T-cell (primary cell): ENCODE results near the gene ARHGEF25. TPM values are rescaled to one million over a fixed set of nuclear protein-coding genes. Genes with fewer than 3 reads are reported as not detected.

Experiments used
- ATAC-seq, 4 experiments: fragments of 200-7000 bp in 3 of 4; fragments of 150-1000 bp in 1 of 4; cut with Tn5 transposase; replicated peaks in 1 of 4; 1 replicate in 3 of 4; 2 replicates in 1 of 4; pipeline ENCODE4 v1.10.0; 2021; ENCODE audit warnings: moderate library complexity in 3 of 4, mild to moderate bottlenecking in 2 of 4, moderate number of reproducible peaks in 1 of 4
- CTCF ChIA-PET, 2 donors: fragments of 300-600 bp; sonication (Branson Sonifier 250); formaldehyde crosslinking; loops; one replicate each; lab custom pipeline; 2022; ENCODE audit warnings: antibody characterized with exemption in 2 of 2; lab: Charles Lee
- POLR2A ChIA-PET, 2 donors: fragments of 300-600 bp; sonication (Branson Sonifier 250); formaldehyde crosslinking; loops; one replicate each; lab custom pipeline; 2022; ENCODE audit warnings: antibody characterized with exemption in 2 of 2; lab: Charles Lee
- DNase-seq, 35 experiments: peaks; one replicate each; pipeline versions ENCODE4 v3.0.0 to v3.0.0-alpha.2; 2013 to 2023
- H3K27ac ChIP-seq: one replicate; pipeline ENCODE4 v1.5.1; 2013; ENCODE audit warnings: low read length
- H3K27me3 ChIP-seq, 2 experiments: replicated peaks in 1 of 2; 1 replicate in 1 of 2; 2 replicates in 1 of 2; pipeline versions ENCODE4 v1.6.1 to v1.7.0; 2013; ENCODE audit warnings: low read length in 1 of 2, mixed read lengths in 1 of 2; ENCODE audit not compliant: control insufficient read depth in 2 of 2, insufficient read depth in 2 of 2; ENCODE audit errors: extremely low read depth in 1 of 2
- H3K36me3 ChIP-seq, 2 donors: 1 replicate in 1 of 2; 2 replicates in 1 of 2; pipeline versions ENCODE4 v1.6.1 to v1.7.0; 2013; ENCODE audit warnings: low read length in 1 of 2; ENCODE audit not compliant: control insufficient read depth in 2 of 2, insufficient read depth in 1 of 2; ENCODE audit errors: extremely low read depth in 1 of 2
- H3K4me1 ChIP-seq, 2 experiments: 1 replicate in 1 of 2; 2 replicates in 1 of 2; pipeline versions ENCODE4 v1.6.1 to v1.7.0; 2013; ENCODE audit warnings: low read length in 2 of 2, mixed read lengths in 1 of 2; ENCODE audit not compliant: insufficient read depth in 2 of 2, control insufficient read depth in 1 of 2; ENCODE audit errors: extremely low read depth in 1 of 2
- H3K4me3 ChIP-seq, 2 donors: 1 replicate in 1 of 2; 2 replicates in 1 of 2; pipeline versions ENCODE4 v1.5.1 to v1.7.0; 2013; ENCODE audit warnings: mild to moderate bottlenecking in 2 of 2, low read length in 1 of 2, moderate library complexity in 1 of 2; ENCODE audit not compliant: control insufficient read depth in 1 of 2; ENCODE audit errors: extremely low read depth in 1 of 2
- H3K9me3 ChIP-seq: 2 replicates; pipeline ENCODE4 v1.7.0; 2013
- H3K27ac Mint-ChIP-seq, 2 donors: one replicate each; pipeline ENCODE4 v1.8.0; 2020 to 2021; ENCODE audit warnings: mild to moderate bottlenecking in 2 of 2, mixed read lengths in 2 of 2
- H3K27me3 Mint-ChIP-seq, 2 donors: one replicate each; pipeline ENCODE4 v1.8.0; 2021 to 2022; ENCODE audit warnings: mixed read lengths in 2 of 2
- H3K36me3 Mint-ChIP-seq: one replicate; pipeline ENCODE4 v1.8.0; 2021; ENCODE audit warnings: mixed read lengths
- H3K4me1 Mint-ChIP-seq, 3 donors: one replicate each; pipeline ENCODE4 v1.8.0; 2020 to 2022; ENCODE audit warnings: mixed read lengths in 3 of 3, mild to moderate bottlenecking in 1 of 3
- H3K4me3 Mint-ChIP-seq, 3 donors: one replicate each; pipeline ENCODE4 v1.8.0; 2020 to 2022; ENCODE audit warnings: mild to moderate bottlenecking in 3 of 3, mixed read lengths in 3 of 3, moderate library complexity in 3 of 3
- H3K9me3 Mint-ChIP-seq, 3 donors: one replicate each; pipeline ENCODE4 v1.8.0; 2020 to 2022; ENCODE audit warnings: mixed read lengths in 3 of 3
- WGBS: methylation state at CpG from one replicate; pipeline ENCODE4 v1.1.5; 2013; ENCODE audit warnings: missing lambda C conversion rate; ENCODE audit not compliant: insufficient coverage; 5-methylcytosine and 5-hydroxymethylcytosine counted together
- total RNA-seq, 35 experiments: library from RNA in 6 of 35; stranded (reverse) in 6 of 35; fragments of 120-200 nt in 1 of 35; gene quantifications; one replicate each; pipeline versions ENCODE4 v1.2.1 to v1.2.4 and lab custom pipeline; 2013 to 2026

ARHGEF25 gene
- total RNA-seq, 5 donors from 2014 or later (not counting 1 experiment from before 2014, with no cell fraction given): 0.67 to 1.4 (median 0.84) TPM

DNA sequence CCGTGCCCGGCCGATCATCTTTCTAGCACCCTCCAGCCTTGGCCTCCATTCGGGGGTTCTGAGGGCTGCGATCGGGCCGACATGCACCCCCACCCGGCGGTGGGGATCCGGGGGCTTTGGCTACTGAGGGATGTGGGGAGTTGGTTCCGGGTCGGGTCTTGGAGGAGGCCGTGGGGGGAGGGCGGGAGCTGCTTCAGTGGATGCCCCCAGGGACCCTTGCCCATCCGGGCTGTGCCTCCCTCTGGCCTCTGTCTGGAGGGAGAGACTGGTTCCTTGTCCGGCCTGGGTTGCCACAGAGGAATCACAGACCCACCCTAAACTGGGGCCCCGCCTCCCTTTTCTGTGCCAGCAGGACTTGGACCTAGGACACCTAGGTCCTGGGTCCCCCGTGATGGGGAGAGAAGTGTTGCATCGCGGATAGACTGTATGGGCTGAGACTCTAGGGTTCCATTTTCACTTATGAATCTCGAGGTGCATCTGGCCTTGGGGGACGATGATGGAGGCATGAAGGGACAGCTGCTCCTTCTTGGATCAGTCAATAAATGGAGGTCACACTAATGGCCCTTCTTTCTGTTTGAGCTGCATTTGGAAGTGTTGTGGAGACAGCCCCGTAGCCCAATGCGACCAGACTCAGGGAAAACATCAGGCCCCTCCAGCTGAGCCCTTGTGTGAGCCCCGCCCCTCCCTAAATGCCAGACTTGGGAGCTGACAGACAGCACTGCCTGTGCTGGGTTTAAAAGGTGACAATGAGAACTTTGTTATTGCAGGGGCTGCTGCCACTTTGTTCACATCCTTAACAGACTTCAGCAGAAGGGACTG, 6.0 kb upstream of the ARHGEF25 start:
- Mint-ChIP-seq H3K4me3 (peak overlapping the region; percentile 79 to 82 (median 81)), H3K27me3 (peaks cover under 1% of the 10 kb centered on the region in 2 donors), H3K36me3 (peaks cover 17% of the 10 kb centered on the region), H3K4me1 (peaks cover 26 to 43% (median 34%) of the 10 kb centered on the region in 3 donors), H3K9me3 (no peaks in the 10 kb centered on the region), H3K27ac (peak overlapping the region; percentile 69 to 90)
- CTCF ChIA-PET: interaction anchor here (0.5 to 1.0 kb wide), 2 partner anchors 22 to 774 kb away, joined by 3 to 6 read pairs; no protein-coding TSS in a partner anchor
- peak in 2 of 35 experiments; percentile 6 to 21 for DNase-seq
- 43% methylated on average over 13 of the region's 25 CpGs for WGBS
- Histone ChIP-seq H3K27ac (peak overlapping the region; percentile 43), H3K4me1 (peaks cover 16 to 29% of the 10 kb centered on the region in 2 experiments), H3K36me3 (peaks cover 0 to 24% of the 10 kb centered on the region in 2 donors), H3K4me3 (peak overlapping the region; percentile 65 to 74), H3K9me3 (no peaks in the 10 kb centered on the region), H3K27me3 (peaks cover 0 to 5% of the 10 kb centered on the region in 2 experiments)
- peak; percentile 22 to 57 (median 52) for ATAC-seq
- POLR2A ChIA-PET: no interaction called here

DNA sequence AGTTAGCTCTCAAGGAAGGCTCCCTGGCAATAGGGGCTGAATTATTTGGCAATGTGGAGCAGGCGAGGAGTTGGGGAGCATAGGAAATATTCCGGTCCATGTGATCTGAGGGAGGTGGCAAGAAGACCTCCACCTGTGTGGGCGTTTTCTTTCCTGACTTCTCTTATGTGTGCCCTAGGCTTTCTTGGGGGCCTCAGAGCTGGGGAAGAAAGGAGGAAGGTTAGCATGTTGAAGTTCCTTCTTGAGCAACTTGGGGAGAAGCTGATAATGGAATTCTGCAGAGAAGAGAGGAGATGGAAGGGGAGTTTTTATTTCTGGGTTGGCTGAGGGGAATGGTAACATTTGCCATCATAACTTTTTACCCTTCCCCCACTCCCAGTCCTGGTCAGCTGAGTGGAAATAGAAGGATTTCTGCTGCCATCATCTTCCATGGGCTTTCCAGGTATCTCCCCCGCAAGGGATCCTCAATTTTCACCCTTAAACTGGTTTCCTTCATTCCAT, 5.4 kb upstream of the ARHGEF25 start:
- H3K4me3 Mint-ChIP-seq: peak overlapping the region; percentile 79 to 82 (median 81)
- DNase-seq (no peak), ATAC-seq (no peak)
- H3K27ac Mint-ChIP-seq: peak overlapping the region; percentile 9 to 90
- WGBS: 65% methylated on average over 2 of the region's 4 CpGs
- peaks cover 4 to 5% of the 10 kb centered on the region in 2 donors for H3K27me3 Mint-ChIP-seq
- Histone ChIP-seq H3K36me3 (peaks cover 0 to 17% of the 10 kb centered on the region in 2 donors), H3K9me3 (no peaks in the 10 kb centered on the region), H3K27me3 (peaks cover 0 to 12% of the 10 kb centered on the region in 2 experiments), H3K4me3 (no peak overlapping the region), H3K4me1 (peaks cover 16 to 36% of the 10 kb centered on the region in 2 experiments), H3K27ac (no peak overlapping the region)
- ChIA-PET CTCF (interaction anchor here in 1 of 2 donors (1.0 kb wide), 1 partner anchor 22 kb away, joined by 3 read pairs; no protein-coding TSS in a partner anchor), POLR2A (no interaction called here)
- peaks cover 33 to 50% (median 41%) of the 10 kb centered on the region in 3 donors for H3K4me1 Mint-ChIP-seq
- no peaks in the 10 kb centered on the region for H3K9me3 Mint-ChIP-seq
- peaks cover 15% of the 10 kb centered on the region for H3K36me3 Mint-ChIP-seq

DNA sequence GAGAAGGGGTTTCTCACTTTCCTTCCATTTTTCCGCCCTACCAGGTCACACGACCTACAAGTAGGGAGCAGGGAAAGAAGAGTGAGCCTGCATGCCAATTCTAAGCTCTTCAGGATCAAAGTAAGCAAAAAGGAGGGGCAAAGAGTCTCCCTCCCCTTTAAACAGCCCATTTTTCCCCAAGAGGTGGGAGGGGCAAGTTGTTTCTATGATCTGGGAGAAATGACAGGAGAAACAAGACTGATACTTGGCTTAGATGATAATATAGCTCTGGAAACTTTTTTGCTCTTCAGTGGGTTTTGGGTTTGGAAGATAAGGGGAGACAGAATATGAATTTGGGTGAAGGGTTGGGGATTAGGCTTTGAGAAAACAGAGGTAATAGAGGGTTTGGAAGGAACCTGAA, 4.8 kb upstream of the ARHGEF25 start:
- H3K27ac Mint-ChIP-seq: no peak overlapping the region

DNA sequence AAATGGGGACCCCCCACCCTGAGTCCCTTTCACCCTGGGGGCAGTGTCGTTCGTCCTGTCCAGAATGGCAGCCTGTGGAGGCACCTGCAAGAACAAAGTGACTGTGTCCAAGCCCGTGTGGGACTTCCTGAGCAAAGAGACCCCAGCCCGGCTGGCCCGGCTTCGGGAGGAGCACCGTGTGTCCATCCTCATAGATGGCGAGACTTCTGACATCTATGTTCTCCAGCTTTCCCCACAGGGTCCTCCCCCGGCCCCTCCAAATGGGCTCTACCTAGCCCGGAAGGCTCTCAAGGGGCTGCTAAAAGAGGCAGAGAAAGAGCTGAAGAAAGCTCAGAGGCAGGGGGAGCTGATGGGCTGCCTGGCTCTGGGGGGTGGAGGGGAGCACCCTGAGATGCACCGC, 4.4 kb upstream of the ARHGEF25 start:
- peaks cover 5% of the 10 kb centered on the region for H3K36me3 Mint-ChIP-seq
- H3K4me3 Mint-ChIP-seq: peak overlapping the region in 2 of 3 donors; percentile 28 to 45
- ATAC-seq: no peak
- no peak overlapping the region for H3K27ac Mint-ChIP-seq
- H3K9me3 Mint-ChIP-seq: no peaks in the 10 kb centered on the region
- CTCF ChIA-PET: interaction anchor here in 1 of 2 donors (0.5 kb wide), 1 partner anchor 152 kb away, joined by 4 read pairs; the partner anchor contains the start of gene INHBE
- POLR2A ChIA-PET: no interaction called here
- peaks cover 34 to 50% (median 42%) of the 10 kb centered on the region in 3 donors for H3K4me1 Mint-ChIP-seq
- H3K27ac ChIP-seq: no peak overlapping the region
- no peak overlapping the region for H3K4me3 ChIP-seq
- H3K4me1 ChIP-seq: peaks cover 18 to 44% of the 10 kb centered on the region in 2 experiments
- peaks cover 0 to 8% of the 10 kb centered on the region in 2 donors for H3K36me3 ChIP-seq
- peaks cover 4 to 5% of the 10 kb centered on the region in 2 donors for H3K27me3 Mint-ChIP-seq
- no peaks in the 10 kb centered on the region for H3K9me3 ChIP-seq
- no peak for DNase-seq
- WGBS: 92% methylated on average over 8 of the region's 11 CpGs
- peaks cover 0 to 19% of the 10 kb centered on the region in 2 experiments for H3K27me3 ChIP-seq

More for the DNA sequence above, 4.8 kb upstream of the ARHGEF25 start:
- Histone ChIP-seq H3K4me3 (no peak overlapping the region), H3K27ac (no peak overlapping the region), H3K9me3 (no peaks in the 10 kb centered on the region), H3K27me3 (peaks cover 0 to 16% of the 10 kb centered on the region in 2 experiments), H3K4me1 (peaks cover 18 to 41% of the 10 kb centered on the region in 2 experiments), H3K36me3 (peaks cover 0 to 12% of the 10 kb centered on the region in 2 donors)
- Mint-ChIP-seq H3K27me3 (peaks cover 4 to 5% of the 10 kb centered on the region in 2 donors), H3K36me3 (peaks cover 9% of the 10 kb centered on the region), H3K4me1 (peaks cover 34 to 50% (median 42%) of the 10 kb centered on the region in 3 donors), H3K4me3 (peak overlapping the region; percentile 45 to 82 (median 79)), H3K9me3 (no peaks in the 10 kb centered on the region)
- DNase-seq (no peak), ATAC-seq (no peak)
- CTCF ChIA-PET: interaction anchor here in 1 of 2 donors (0.5 kb wide), 1 partner anchor 151 kb away, joined by 4 read pairs; the partner anchor contains the start of gene INHBE
- POLR2A ChIA-PET: no interaction called here
- no CpG with 5 or more reads among the region's 2 CpGs for WGBS

DNA sequence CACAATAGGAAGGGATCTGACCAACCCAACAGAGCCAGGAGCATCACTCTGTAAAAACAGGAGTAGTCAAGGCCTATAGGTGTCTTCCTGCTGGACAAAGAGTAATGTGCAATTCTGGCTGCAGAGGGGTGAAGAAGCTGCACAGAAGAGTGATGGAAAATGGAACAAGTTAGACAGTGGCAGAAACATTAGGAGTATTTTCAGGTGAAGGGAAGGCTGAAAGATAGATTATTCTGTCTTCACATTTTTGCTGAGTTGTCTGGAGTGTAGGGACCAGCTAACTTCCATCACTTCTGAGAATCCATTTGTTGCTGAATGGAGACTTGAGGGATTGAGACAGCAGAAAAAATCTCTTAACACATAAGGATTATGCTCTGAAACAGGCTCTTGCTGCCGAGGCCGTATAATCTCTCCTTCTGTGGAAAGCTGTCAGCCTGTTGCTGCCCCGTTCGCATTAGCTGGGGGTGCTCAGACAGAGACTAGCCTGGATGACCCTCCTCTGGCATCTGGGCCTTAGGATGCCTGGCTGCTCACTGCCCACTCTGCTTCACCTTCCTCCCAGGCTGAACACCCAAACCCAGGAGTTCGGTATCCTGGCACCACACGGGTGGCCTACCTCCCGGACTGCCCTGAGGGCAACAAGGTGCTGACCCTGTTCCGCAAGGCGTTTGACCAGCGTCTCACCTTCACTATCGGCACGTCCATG, 3.1 kb upstream of the ARHGEF25 start:
- Mint-ChIP-seq H3K4me3 (no peak overlapping the region), H3K36me3 (no peaks in the 10 kb centered on the region), H3K9me3 (no peaks in the 10 kb centered on the region), H3K27ac (peak overlapping the region in 1 of 2 donors; percentile 41), H3K4me1 (peaks cover 30 to 41% (median 41%) of the 10 kb centered on the region in 3 donors), H3K27me3 (peaks cover 9 to 18% of the 10 kb centered on the region in 2 donors)
- Histone ChIP-seq H3K9me3 (no peaks in the 10 kb centered on the region), H3K27me3 (peaks cover 2 to 31% of the 10 kb centered on the region in 2 experiments), H3K4me1 (peaks cover 18 to 43% of the 10 kb centered on the region in 2 experiments), H3K27ac (no peak overlapping the region), H3K4me3 (no peak overlapping the region), H3K36me3 (no peaks in the 10 kb centered on the region)
- ChIA-PET CTCF (interaction anchor here in 1 of 2 donors (0.5 to 0.6 kb wide), 2 partner anchors 10 to 23 kb away, joined by 4 to 11 read pairs; no protein-coding TSS in a partner anchor), POLR2A (interaction anchor here in 1 of 2 donors (0.6 kb wide), 1 partner anchor 139 kb away, joined by 3 read pairs; no protein-coding TSS in a partner anchor)
- no peak for ATAC-seq
- no peak for DNase-seq
- 95% methylated on average over 12 of the region's 12 CpGs for WGBS
